H9 (cell line): ENCODE measurements around the gene TLK1. TPM values are rescaled to one million over a fixed set of nuclear protein-coding genes. Genes with fewer than 3 reads are reported as not detected.

ENCODE experiments used
- DNase-seq: peaks from one replicate; pipeline ENCODE4 v3.0.0-alpha.2; 2017
- H2AFZ ChIP-seq: one replicate; pipeline ENCODE4 v1.6.1; 2013; ENCODE audit warnings: mild to moderate bottlenecking, low read length, control low read depth, moderate library complexity
- H2AK5ac ChIP-seq: 2 replicates; pipeline ENCODE4 v1.6.1; 2013; ENCODE audit warnings: low read length, control low read depth, mixed read lengths; ENCODE audit not compliant: insufficient read length
- H2BK120ac ChIP-seq: one replicate; pipeline ENCODE4 v1.6.1; 2013; ENCODE audit warnings: low read depth, mild to moderate bottlenecking, low read length, control low read depth, inconsistent platforms; ENCODE audit not compliant: poor library complexity, severe bottlenecking
- H2BK12ac ChIP-seq: 2 replicates; pipeline ENCODE4 v1.6.1; 2013; ENCODE audit warnings: low read length, control low read depth, mixed read lengths, low read depth; ENCODE audit not compliant: insufficient read length
- H2BK15ac ChIP-seq: 2 replicates; pipeline ENCODE4 v1.6.1; 2013; ENCODE audit warnings: low read depth, low read length, control low read depth
- H2BK20ac ChIP-seq: one replicate; pipeline ENCODE4 v1.6.1; 2013; ENCODE audit warnings: low read depth, mild to moderate bottlenecking, low read length, control low read depth, inconsistent platforms; ENCODE audit not compliant: poor library complexity, severe bottlenecking
- H2BK5ac ChIP-seq: 2 replicates; pipeline ENCODE4 v1.6.1; 2013; ENCODE audit warnings: low read length, control low read depth, mixed read lengths; ENCODE audit not compliant: insufficient read length
- H3K14ac ChIP-seq: 2 replicates; pipeline ENCODE4 v1.6.1; 2013; ENCODE audit warnings: low read length, control low read depth; ENCODE audit not compliant: insufficient read depth
- H3K18ac ChIP-seq: 2 replicates; pipeline ENCODE4 v1.6.1; 2013; ENCODE audit warnings: low read depth, mild to moderate bottlenecking, mixed read lengths, low read length, control low read depth; ENCODE audit not compliant: insufficient read length
- H3K23ac ChIP-seq: 2 replicates; pipeline ENCODE4 v1.6.1; 2013; ENCODE audit warnings: low read length, control low read depth, mixed read lengths, low read depth; ENCODE audit not compliant: insufficient read length
- H3K23me2 ChIP-seq: 2 replicates; pipeline ENCODE4 v1.6.1; 2013; ENCODE audit warnings: low read depth, mild to moderate bottlenecking, mixed read lengths, low read length, control low read depth; ENCODE audit not compliant: insufficient read length, poor library complexity, severe bottlenecking
- H3K27ac ChIP-seq: 2 replicates; pipeline ENCODE4 v1.5.1; 2013; ENCODE audit warnings: low read length, control low read depth, mixed read lengths, low read depth; ENCODE audit not compliant: insufficient read length
- H3K27me3 ChIP-seq: 2 replicates; pipeline ENCODE4 v1.6.1; 2013; ENCODE audit warnings: low read length, control low read depth, inconsistent platforms; ENCODE audit not compliant: insufficient read depth
- H3K4ac ChIP-seq: 2 replicates; pipeline ENCODE4 v1.6.1; 2013; ENCODE audit warnings: low read depth, mild to moderate bottlenecking, control low read depth, inconsistent platforms, low read length, moderate library complexity
- H3K4me1 ChIP-seq: 2 replicates; pipeline ENCODE4 v1.6.1; 2013; ENCODE audit warnings: low read length, control low read depth, inconsistent platforms; ENCODE audit not compliant: insufficient read depth
- H3K4me2 ChIP-seq: 2 replicates; pipeline ENCODE4 v1.6.1; 2013; ENCODE audit warnings: low read length, control low read depth, mixed read lengths; ENCODE audit not compliant: insufficient read length, insufficient read depth
- H3K56ac ChIP-seq: 2 replicates; pipeline ENCODE4 v1.6.1; 2013; ENCODE audit warnings: low read depth, mild to moderate bottlenecking, mixed read lengths, low read length, control low read depth; ENCODE audit not compliant: insufficient read length
- H3K79me1 ChIP-seq: 2 replicates; pipeline ENCODE4 v1.6.1; 2013; ENCODE audit warnings: low read depth, mild to moderate bottlenecking, moderate library complexity, low read length, control low read depth, inconsistent platforms; ENCODE audit not compliant: insufficient read depth, poor library complexity, severe bottlenecking
- H3K79me2 ChIP-seq: 2 replicates; pipeline ENCODE4 v1.6.1; 2013; ENCODE audit warnings: low read length, control low read depth, inconsistent platforms; ENCODE audit not compliant: insufficient read depth
- H3K9ac ChIP-seq: 2 replicates; pipeline ENCODE4 v1.6.1; 2013; ENCODE audit warnings: low read length, control low read depth, mixed read lengths; ENCODE audit not compliant: insufficient read length; ENCODE audit errors: extremely low read depth
- H3K9me3 ChIP-seq: one replicate; pipeline ENCODE4 v1.6.1; 2013; ENCODE audit warnings: low read depth, low read length, inconsistent platforms; ENCODE audit not compliant: control insufficient read depth
- H3T11ph ChIP-seq: one replicate; pipeline ENCODE4 v1.6.1; 2013; ENCODE audit warnings: mild to moderate bottlenecking, low read length, control low read depth, inconsistent platforms
- H4K20me1 ChIP-seq: one replicate; pipeline ENCODE4 v1.6.1; 2013; ENCODE audit not compliant: control insufficient read depth, insufficient read length, insufficient read depth
- H4K5ac ChIP-seq: 2 replicates; pipeline ENCODE4 v1.6.1; 2013; ENCODE audit warnings: low read depth, mild to moderate bottlenecking, mixed read lengths, low read length, control low read depth; ENCODE audit not compliant: insufficient read length
- H4K8ac ChIP-seq: replicated peaks from 2 replicates; pipeline ENCODE4 v1.6.1; 2013; ENCODE audit warnings: low read length, control low read depth, mixed read lengths, low read depth; ENCODE audit not compliant: insufficient read length
- H4K91ac ChIP-seq: 2 replicates; pipeline ENCODE4 v1.6.1; 2013; ENCODE audit warnings: low read depth, mild to moderate bottlenecking, moderate library complexity, mixed read lengths, low read length, control low read depth; ENCODE audit not compliant: insufficient read length
- H3K27ac Mint-ChIP-seq, 3 experiments: 2 replicates in 2 of 3; 3 replicates in 1 of 3; pipeline ENCODE4 v1.8.0; 2020 to 2021; ENCODE audit warnings: mixed read lengths in 3 of 3, mild to moderate bottlenecking in 1 of 3, moderate library complexity in 1 of 3
- H3K27me3 Mint-ChIP-seq: 2 replicates; pipeline ENCODE4 v1.8.0; 2021; ENCODE audit warnings: low read depth, mild to moderate bottlenecking, moderate library complexity, mixed read lengths
- H3K36me3 Mint-ChIP-seq, 3 experiments: 2 replicates in 2 of 3; 3 replicates in 1 of 3; pipeline ENCODE4 v1.8.0; 2020 to 2021; ENCODE audit warnings: low read depth in 3 of 3, mixed read lengths in 3 of 3; ENCODE audit not compliant: insufficient read depth in 1 of 3
- H3K4me1 Mint-ChIP-seq, 2 experiments: 2 replicates each; pipeline ENCODE4 v1.8.0; 2020; ENCODE audit warnings: mixed read lengths in 2 of 2
- H3K4me3 Mint-ChIP-seq, 2 experiments: 2 replicates in 1 of 2; 3 replicates in 1 of 2; pipeline ENCODE4 v1.8.0; 2020 to 2021; ENCODE audit warnings: mild to moderate bottlenecking in 2 of 2, mixed read lengths in 2 of 2, moderate library complexity in 1 of 2
- H3K9me3 Mint-ChIP-seq, 2 experiments: 2 replicates in 1 of 2; 3 replicates in 1 of 2; pipeline ENCODE4 v1.8.0; 2020; ENCODE audit warnings: mild to moderate bottlenecking in 2 of 2, mixed read lengths in 2 of 2, moderate library complexity in 1 of 2
- CTCF ChIP-seq: fragments of 200-600 bp; sonication (generic); conservative IDR thresholded peaks from 3 replicates; pipeline ENCODE4 v1.8.0; 2021; ENCODE audit warnings: antibody characterized with exemption, mild to moderate bottlenecking
- WGBS: extraction: QIAGEN DNeasy Blood & Tissue Kit; methylation state at CpG from one replicate; pipeline ENCODE4 v1.1.7; 2013; ENCODE audit warnings: missing lambda C conversion rate, low lambda C conversion rate, mixed read lengths; ENCODE audit not compliant: insufficient read length; ENCODE audit errors: extremely low coverage; 5-methylcytosine and 5-hydroxymethylcytosine counted together
- total RNA-seq: library from RNA; stranded (reverse); gene quantifications from 2 replicates; pipeline ENCODE4 v1.2.1, GENCODE V29; 2021

Gene TLK1
- total RNA-seq, 1 experiment from 2014 or later, result 112 TPM

GRCh38 chr2:171158036-171158789, 2.5 kb downstream of the TLK1 start:
- Histone ChIP-seq H4K8ac (no peak overlapping the region), H2BK5ac (no peak overlapping the region), H3K9me3 (no peaks in the 10 kb centered on the region), H2BK20ac (no peak overlapping the region), H3K18ac (no peak overlapping the region), H2BK15ac (no peak overlapping the region), H2BK12ac (no peak overlapping the region), H3K79me1 (peaks cover 2% of the 10 kb centered on the region), H3T11ph (no peak overlapping the region), H3K4ac (no peak overlapping the region), H3K27ac (no peak overlapping the region), H2AFZ (no peak overlapping the region), H3K9ac (no peak overlapping the region), H3K27me3 (no peaks in the 10 kb centered on the region), H3K23ac (no peak overlapping the region), H3K79me2 (peaks cover 46% of the 10 kb centered on the region), H3K4me1 (no peaks in the 10 kb centered on the region), H3K4me2 (peak overlapping the region; percentile 78), H3K14ac (no peak overlapping the region), H2AK5ac (no peak overlapping the region), H2BK120ac (no peak overlapping the region), H4K5ac (no peak overlapping the region), H4K20me1 (no peaks in the 10 kb centered on the region), H3K56ac (no peak overlapping the region), H3K23me2 (peaks cover 7% of the 10 kb centered on the region), H4K91ac (no peak overlapping the region)
- DNase-seq, result no peak
- Mint-ChIP-seq H3K36me3 (peaks cover 0 to 4% (median 2%) of the 10 kb centered on the region in 3 experiments; a peak in 4 of 7 replicates), H3K4me3 (peak overlapping the region; percentile 97 to 99), H3K27ac (no peak overlapping the region; a peak in 1 of 7 replicates), H3K4me1 (peaks cover 46 to 51% of the 10 kb centered on the region in 2 experiments), H3K27me3 (no peaks in the 10 kb centered on the region), H3K9me3 (no peaks in the 10 kb centered on the region; a peak in 1 of 5 replicates)
- no CpG with 5 or more reads among the region's 9 CpGs for WGBS
- TF ChIP-seq CTCF, result no peak
